Stimulated activated CD8-positive, alpha-beta memory T cell treated with anti-CD3 and anti-CD28 coated beads, Interleukin-7, amount 100 ng/mL, for 4 hours (primary cell): ENCODE results near the gene NFATC1.

Source experiments
- DNase-seq, 2 donors: peaks; one replicate each; pipeline ENCODE4 v3.0.0-alpha.2; 2020; ENCODE audit warnings: low read depth in 2 of 2

NFATC1 gene

DNA sequence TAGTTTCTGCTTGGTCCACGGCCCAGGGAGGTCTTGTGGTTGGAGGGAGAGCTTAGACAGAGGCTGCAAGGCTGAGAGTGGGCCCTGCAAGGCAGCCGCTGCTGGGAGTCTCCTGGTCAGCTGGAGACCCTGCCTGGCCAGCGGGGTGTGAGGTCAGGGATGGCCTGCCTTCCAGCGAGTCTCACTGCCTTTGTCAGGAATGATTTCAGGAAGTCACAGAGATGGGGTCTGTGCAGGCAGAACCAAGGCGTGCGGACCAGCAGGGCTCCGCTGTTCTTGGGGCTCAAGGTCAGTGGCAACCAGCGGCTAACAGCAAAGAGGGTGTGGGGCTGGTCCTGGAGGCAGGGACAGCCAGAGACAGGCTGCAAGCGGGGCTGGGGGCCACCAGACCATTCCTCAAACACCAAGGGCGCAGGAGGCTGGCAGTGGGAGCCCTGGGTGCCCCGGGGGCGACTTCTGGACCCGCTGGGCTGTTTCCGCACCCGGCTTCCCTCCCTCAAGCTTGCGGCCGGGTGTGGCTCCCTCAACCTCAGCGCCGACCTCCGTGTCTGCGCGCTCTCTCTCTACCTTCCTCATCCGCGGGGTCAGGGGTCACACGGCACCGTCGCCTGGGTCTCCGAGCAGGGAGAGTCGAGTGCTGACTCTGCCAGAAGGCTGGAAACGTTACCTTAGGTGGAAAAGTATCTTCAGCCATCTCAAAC, 159.4 kb downstream of the NFATC1 start:
- no peak for DNase-seq

- DNase-seq = no peak
Observed at GRCh38 chr18:79555885-79556284, 160.2 kb downstream of the NFATC1 start.

DNA sequence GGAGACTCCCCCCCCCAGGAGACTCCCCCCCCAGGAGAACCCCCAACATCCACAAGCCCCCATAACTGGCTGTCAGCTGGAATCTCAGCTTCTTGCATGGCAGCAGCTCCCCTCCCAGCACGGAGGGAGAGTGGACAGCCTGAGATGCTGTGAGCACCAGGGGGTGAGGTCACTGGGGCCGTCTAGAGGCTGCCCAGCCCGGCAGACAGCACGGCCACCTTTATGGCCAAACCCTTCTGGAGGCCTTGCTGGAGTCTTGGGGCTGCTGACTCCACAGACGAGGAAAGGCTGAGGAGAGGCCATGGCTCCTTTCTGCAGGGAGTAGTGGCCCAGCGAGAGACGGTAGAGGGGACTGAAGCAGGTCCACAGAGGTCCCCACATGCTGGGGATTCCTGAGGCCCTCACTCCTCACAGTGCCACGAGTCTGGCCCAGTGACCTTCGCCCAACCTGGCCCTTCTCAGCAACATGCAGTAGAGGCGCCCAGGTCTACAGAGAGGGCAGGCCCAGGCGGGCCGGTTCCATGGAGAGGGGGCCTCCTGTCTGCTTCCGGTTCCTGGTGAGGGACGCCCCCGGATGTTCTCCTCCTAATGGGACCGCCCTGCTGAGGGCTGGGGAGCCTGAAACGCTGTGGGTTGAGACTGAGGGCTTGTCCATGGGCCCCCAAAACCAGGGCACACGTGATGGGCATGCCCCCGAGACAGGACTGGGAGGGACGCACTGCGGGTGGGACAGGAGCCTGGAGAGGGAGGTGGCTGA, 161.3 kb downstream of the NFATC1 start:
- no peak for DNase-seq

DNA sequence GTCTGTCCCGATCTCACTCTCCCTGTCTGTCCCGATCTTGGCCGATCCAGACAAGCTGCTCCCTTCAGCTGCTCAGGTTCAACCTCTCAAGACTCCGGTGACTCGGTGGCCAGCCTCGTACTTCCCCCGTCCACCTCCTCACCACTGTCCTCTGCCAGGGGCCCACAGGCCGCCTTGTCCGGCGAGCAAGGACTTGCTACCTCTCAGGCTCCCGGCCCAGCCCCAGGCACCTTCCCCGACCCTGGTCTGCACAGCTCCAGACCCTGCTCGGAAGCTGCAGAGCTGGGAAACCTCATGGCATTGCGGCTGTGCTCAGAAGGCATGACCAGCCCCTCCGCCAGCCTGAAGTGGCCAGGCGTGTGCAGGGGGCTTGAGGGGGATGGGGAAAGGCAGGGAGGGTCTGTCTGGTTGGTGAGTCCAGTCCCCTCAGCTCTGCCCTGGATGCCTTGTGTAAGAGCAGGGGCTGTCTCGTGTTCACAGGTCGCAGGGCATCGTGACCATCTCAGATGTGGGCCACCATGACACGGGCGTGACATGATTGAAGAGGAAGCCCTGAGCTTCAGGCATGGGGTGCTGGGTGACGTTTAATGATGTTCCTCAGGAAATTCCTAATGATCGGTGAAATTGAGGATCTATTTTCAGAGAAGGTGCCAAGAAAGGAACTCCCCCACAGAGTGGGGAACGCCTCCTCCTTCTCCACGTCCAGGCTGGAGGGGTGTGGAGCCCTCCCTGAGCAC, 162.6 kb downstream of the NFATC1 start:
- no peak for DNase-seq

GRCh38 chr18:79558933-79559416, 163.2 kb downstream of the NFATC1 start:
- DNase-seq = no peak

DNA sequence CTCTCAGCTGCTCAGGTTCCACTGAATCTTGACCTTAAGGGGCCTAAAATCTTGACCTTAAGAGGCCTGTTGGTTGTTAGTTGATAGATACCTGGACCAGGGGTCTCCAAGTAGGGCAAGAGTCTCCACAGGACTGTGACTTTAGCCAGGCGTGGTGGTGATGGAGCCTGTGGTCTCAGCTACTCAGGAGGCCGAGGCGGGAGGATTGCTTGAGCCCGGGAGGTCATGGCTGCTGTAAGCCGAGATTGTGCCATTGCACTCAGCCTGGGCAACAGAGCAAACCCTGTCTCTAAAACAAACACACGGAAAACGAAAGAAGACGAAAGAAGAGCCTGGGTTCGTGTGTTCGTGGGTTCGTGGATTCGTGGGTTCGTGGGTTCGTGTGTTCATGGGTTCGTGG, 163.7 kb downstream of the NFATC1 start:
- DNase-seq = no peak

GRCh38 chr18:79560042-79560860, 164.5 kb downstream of the NFATC1 start:
- DNase-seq = no peak

DNA sequence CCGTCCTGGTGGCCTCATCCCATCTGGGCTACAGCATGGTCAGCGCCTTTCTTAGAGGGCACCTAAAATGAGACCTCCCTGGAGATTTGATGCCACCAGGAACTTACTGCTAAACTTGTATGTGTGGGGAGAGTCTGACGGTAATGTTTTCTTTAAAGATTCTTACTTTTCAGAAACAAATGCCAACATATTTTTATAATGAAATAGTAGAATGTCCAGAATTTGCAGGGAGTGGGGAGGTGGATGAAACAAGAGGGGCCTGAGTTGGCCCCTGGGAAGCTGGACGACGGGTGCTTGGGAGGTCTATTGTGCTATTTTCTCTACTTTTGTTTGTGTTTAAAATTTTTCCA, 165.1 kb downstream of the NFATC1 start:
- DNase-seq = no peak

GRCh38 chr18:79563949-79564348, 168.2 kb downstream of the NFATC1 start:
- DNase-seq = no peak

GRCh38 chr18:79564441-79564840, 168.7 kb downstream of the NFATC1 start:
- DNase-seq = no peak

GRCh38 chr18:79566771-79567431, 171.2 kb downstream of the NFATC1 start:
- DNase-seq = no peak

DNA sequence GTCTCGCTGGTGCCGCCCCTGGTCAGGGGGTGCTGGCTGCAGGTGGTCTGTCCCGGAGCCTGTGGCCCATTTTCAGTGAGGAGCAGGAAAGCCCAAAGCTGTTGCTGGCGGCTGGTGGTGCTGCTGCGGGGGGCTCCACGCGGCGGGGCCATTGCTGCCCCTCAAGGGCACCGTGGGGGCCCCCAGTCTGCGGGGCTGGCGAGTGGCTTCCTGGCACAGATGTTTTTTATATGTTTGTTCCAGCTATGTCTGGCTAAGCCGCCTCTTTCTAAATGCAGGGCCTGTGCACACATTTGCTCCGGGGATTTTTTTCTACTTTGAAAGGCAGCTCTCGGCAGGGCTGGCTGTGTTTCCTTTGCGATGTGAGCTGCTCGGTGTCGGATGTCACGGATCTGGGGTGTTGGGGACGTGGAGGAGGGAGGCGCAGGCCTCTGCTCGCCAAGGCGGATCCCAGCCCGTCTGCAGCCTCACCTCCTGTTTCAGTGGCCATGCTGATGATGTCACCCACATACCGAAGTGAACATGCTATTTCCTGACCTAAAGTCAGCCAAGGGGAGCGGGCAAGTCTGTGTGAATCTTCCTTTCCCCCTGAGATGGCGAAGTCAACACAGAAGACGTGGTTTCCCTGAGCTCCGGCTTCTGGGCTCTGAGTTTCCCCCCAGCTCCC, 171.9 kb downstream of the NFATC1 start:
- no peak for DNase-seq

DNA sequence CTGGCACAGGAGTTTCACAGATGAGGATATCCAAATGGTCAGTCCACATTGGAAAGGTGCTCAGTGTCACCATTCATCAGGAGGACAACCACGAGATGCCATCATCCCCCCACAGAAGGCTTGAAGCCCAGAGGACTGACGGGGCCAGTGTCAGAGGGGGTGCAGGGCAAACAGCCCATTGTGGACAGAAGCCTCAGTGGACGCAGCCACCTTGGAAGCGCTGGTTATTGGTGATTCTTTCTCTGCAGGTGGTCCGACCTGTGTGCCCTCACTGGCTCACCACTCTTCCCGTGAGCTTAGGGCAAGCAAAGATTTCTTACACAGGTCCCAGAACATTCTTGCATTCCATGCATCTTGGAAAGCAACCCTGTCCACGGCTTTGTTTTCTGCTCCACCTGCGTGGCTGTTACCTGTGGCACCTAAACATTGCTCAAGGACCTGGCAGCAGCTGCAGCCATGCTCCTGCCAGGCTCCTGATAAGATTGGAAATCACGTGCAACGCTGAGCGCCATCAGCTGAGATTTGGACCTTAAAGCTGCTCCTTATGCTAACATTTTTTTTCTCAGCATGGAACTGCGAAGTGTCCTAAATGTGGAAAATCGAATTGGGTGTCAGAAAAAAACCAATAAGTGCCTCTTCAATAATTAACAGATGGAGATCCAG, 172.9 kb downstream of the NFATC1 start:
- no peak for DNase-seq

- no peak for DNase-seq
Observed at GRCh38 chr18:79569720-79570119, 174.0 kb downstream of the NFATC1 start.

DNA sequence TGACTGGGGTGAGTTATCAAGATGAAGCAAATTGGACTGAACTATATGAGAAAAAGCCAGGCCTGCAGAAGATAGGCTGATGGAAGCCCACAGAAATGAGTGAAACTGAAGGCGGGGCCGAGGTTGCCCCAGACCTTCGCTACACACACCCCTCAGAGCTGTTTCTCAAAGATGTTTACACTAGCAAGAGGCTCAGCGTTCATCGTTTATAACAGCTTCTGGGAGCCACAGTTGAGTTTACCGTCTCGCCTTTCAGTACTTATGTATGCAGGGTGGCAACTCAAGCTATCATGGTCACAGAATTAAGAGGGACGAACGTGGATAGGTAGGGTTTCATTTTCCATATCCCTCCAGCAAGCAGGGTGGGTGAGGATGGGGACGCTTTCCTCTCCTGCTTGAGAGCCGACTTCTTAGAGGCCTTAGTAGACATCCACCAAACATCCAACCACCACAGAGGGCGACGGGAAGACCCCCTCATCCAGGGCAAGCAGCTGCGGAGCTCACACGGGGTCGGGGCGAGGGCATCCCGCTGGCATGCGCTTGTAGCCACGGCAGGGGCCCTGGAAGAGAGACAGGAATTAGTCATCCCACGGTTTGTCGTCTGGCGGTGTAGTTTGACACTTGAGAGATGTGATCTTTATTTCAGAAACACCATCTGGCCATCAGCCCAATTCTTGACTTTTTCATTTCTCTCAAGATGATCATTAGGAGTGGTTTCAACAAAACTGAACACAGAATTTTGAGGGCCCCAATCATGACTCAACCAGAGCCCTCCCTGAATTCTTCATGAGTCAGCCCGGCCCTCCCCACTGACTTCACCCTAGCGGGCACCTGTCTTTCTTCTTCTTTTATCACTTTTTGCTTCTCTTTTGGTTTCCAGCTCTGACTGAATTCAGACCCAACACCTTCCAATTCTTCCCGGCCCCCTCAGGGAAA, 174.8 kb downstream of the NFATC1 start:
- DNase-seq = no peak

GRCh38 chr18:79571211-79572092, 175.7 kb downstream of the NFATC1 start:
- DNase-seq = no peak

DNA sequence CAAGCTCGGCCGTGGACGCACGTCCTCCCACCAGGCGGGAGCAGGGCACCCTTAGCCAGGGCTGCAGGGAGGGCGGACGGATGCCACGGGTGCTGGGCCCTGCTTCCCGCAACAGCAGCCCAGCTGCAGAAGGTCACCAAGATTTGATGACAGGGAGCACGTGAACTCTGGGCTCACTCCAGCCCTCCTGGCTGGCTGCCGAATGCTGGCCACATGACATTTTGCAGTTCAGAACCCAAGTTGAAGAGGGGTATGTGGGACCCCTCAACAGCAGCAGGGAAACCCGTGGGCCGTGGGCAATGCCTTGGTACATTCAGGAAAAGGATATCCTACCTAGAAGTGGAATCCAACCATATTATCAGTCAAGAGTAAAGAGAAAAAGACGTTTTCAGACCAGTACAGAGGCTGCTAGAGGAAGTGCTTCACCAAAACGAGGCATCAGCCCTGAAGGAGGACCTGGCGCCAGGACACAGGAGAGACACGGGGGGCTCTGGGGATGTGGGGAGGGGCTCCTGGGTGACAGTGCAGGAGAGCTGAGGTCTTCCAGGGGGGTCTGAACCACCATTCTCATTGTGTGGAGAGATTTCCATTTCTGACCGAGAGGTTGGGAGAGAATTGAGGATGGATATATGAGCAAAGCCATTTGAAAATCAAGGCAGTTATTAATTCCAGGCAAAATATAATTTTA, 176.5 kb downstream of the NFATC1 start:
- no peak for DNase-seq
